ENCODE results near the gene ADI1. TPM values are rescaled to one million over a fixed set of nuclear protein-coding genes. Genes with fewer than 3 reads are reported as not detected.
"Not testable (repeated sequence)": the region's sequence is repeated elsewhere in the genome, so short reads cannot be mapped to it uniquely, and the experiment has no call there.

The ADI1 gene
- total RNA-seq, 1 donor from 2014 or later: 195 TPM

DNA sequence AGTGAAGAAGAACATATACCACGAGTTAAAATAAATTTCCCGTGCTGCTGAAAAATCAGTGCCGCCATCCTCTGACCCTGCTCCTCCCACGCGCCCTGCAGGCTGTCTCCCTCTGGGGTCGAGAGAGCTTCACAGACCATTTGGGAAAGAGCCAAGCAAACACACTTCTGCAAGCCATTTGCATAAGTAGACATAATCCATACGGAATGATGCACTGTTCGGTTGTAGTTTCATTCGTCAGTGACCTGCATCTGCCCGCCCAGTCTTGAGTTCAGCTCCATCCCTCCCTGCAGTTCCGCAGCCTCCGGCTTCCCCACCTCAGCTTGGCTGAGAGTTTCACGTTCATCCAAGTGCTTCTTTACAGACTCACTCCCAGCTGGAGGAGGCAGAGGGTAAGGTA is 70.2 kb downstream of the ADI1 start:
- Histone ChIP-seq H3K36me3 (peaks cover 46% of the 10 kb centered on the region), H3K4me1 (peaks cover 49% of the 10 kb centered on the region), H3K4me3 (no peak overlapping the region), H3K27ac (replicated peaks) (peak overlapping the region; percentile 47), H3K9me3 (replicated peaks) (no peaks in the 10 kb centered on the region), H3K27me3 (ENCODE audit: low read depth) (no peaks in the 10 kb centered on the region)
- intact Hi-C loops (cut with micrococcal nuclease): no loop called here
- TF ChIP-seq, protein P1, sequence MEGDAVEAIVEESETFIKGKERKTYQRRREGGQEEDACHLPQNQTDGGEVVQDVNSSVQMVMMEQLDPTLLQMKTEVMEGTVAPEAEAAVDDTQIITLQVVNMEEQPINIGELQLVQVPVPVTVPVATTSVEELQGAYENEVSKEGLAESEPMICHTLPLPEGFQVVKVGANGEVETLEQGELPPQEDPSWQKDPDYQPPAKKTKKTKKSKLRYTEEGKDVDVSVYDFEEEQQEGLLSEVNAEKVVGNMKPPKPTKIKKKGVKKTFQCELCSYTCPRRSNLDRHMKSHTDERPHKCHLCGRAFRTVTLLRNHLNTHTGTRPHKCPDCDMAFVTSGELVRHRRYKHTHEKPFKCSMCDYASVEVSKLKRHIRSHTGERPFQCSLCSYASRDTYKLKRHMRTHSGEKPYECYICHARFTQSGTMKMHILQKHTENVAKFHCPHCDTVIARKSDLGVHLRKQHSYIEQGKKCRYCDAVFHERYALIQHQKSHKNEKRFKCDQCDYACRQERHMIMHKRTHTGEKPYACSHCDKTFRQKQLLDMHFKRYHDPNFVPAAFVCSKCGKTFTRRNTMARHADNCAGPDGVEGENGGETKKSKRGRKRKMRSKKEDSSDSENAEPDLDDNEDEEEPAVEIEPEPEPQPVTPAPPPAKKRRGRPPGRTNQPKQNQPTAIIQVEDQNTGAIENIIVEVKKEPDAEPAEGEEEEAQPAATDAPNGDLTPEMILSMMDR (IDR thresholded peaks at IDR 0.05; ENCODE audit: borderline replicate concordance): no peak
- no peak for DNase-seq

DNA sequence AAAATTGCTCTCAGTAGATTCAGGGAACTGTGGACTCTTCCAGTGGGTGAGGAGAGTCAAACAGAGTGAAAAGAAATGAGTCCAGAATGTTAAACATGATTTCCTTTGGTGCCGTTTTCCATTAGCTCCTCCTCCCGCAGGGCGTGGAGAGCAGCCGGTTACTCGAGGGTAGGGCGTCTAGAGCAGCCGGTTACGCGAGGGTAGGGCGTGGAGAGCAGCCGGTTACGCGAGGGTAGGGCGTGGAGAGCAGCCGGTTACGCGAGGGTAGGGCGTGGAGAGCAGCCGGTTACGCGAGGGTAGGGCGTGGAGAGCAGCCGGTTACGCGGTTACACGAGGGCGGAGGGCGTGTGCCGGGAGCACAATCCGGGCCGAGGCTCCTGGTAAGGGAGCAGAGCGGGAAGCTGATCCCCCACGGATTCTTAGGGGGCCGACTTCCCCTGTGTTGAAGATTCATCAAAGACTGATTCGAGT is 70.9 kb downstream of the ADI1 start:
- H3K4me3 ChIP-seq: peak overlapping the region; percentile 15
- H3K27me3 ChIP-seq (ENCODE audit: low read depth); DNase-seq; H3K9me3 ChIP-seq (replicated peaks); intact Hi-C loops (cut with micrococcal nuclease): not testable (repeated sequence)
- peak overlapping the region; percentile 47 for H3K27ac ChIP-seq (replicated peaks)
- H3K4me1 ChIP-seq: peaks cover 44% of the 10 kb centered on the region
- peaks cover 52% of the 10 kb centered on the region for H3K36me3 ChIP-seq

DNA sequence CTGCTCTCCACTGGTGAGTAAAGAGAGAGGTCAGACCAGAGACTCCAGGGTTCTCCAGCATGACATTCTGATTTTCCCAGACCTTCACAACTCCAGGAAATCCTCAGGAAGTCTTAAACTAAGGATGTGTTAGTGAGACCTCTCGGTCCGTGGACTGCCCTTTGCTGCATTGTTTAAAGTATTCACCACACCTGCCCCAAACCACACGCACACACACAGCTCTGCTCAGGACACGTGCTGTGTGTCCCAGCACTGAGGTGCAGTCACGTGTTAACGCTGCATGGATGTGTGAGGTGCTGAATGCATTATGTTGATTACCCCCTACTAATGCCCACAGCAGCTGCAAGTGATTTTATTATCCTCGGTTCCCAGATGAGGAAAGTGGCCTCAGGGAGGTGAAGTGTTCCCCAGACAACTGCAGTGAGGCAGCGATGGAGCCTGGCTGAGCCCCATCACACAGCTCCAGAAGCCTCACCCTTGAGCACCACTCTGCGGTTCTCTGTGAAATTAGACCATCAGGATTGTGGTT is 71.5 kb downstream of the ADI1 start:
- H3K36me3 ChIP-seq: peaks cover 53% of the 10 kb centered on the region
- peak overlapping the region; percentile 15 for H3K4me3 ChIP-seq
- TF ChIP-seq, protein P1 (IDR thresholded peaks at IDR 0.05; ENCODE audit: borderline replicate concordance): no peak
- H3K27me3 ChIP-seq (ENCODE audit: low read depth): no peaks in the 10 kb centered on the region
- no peak for DNase-seq
- intact Hi-C loops (cut with micrococcal nuclease): no loop called here
- H3K4me1 ChIP-seq: peaks cover 39% of the 10 kb centered on the region
- H3K27ac ChIP-seq (replicated peaks): peak overlapping the region; percentile 47
- H3K9me3 ChIP-seq (replicated peaks): no peaks in the 10 kb centered on the region

Other genes with a start within 250 kb of the ADI1 start
- gene EIPR1, start 141.7 kb downstream of the ADI1 start, total RNA-seq: 12.2 TPM
- gene TRAPPC12, start 139.8 kb downstream of the ADI1 start, total RNA-seq: 127 TPM
- gene RNASEH1, start 38.8 kb upstream of the ADI1 start, total RNA-seq: 20.9 TPM
- 583 TPM for gene RPS7, start 55.7 kb upstream of the ADI1 start, total RNA-seq
- 4.9 TPM for gene COLEC11, start 75.6 kb upstream of the ADI1 start, total RNA-seq
- not detected for gene ALLC, start 138.7 kb upstream of the ADI1 start, total RNA-seq
- gene DCDC2C, start 184.0 kb upstream of the ADI1 start, total RNA-seq: not detected

Measured in left ventricle myocardium inferior (tissue), 1 donor.